Skin epidermis (tissue), 12 donors: ENCODE measurements around the gene LAMA2.
A peak's percentile ranks its signal among the peaks of the same experiment; 100 is the strongest.

Source experiments
- H3K27ac ChIP-seq, 21 experiments: fragments of 200-600 bp; sonication (generic) in 11 of 21; one replicate each; pipeline ENCODE4 v1.5.0; 2020; ENCODE audit warnings: mild to moderate bottlenecking in 3 of 21, inconsistent platforms in 2 of 21, moderate library complexity in 2 of 21
- H3K4me3 ChIP-seq, 7 experiments: fragments of 200-600 bp; sonication (generic) in 2 of 7; one replicate each; pipeline ENCODE4 v1.5.0; 2020; ENCODE audit warnings: inconsistent platforms in 2 of 7, mild to moderate bottlenecking in 2 of 7, moderate library complexity in 1 of 7

Gene LAMA2

GRCh38 chr6:129507059-129507807 lies 624.3 kb downstream of the LAMA2 start:
- H3K27ac ChIP-seq, result peak overlapping the region in 2 of 21 experiments; percentile 47 to 69
- H3K4me3 ChIP-seq, result no peak overlapping the region

- Histone ChIP-seq H3K27ac (peak overlapping the region in 1 of 21 experiments; percentile 69), H3K4me3 (no peak overlapping the region)
These were observed 624.9 kb downstream of the LAMA2 start for GRCh38 chr6:129507846-129508245.

- Histone ChIP-seq H3K27ac (peak overlapping the region in 1 of 21 experiments; percentile 2), H3K4me3 (no peak overlapping the region)
These were observed 625.7 kb downstream of the LAMA2 start for GRCh38 chr6:129508477-129509145.

GRCh38 chr6:129510950-129511349 lies 628.0 kb downstream of the LAMA2 start:
- Histone ChIP-seq H3K4me3 (no peak overlapping the region), H3K27ac (peak overlapping the region in 1 of 21 experiments; percentile 49)

DNA sequence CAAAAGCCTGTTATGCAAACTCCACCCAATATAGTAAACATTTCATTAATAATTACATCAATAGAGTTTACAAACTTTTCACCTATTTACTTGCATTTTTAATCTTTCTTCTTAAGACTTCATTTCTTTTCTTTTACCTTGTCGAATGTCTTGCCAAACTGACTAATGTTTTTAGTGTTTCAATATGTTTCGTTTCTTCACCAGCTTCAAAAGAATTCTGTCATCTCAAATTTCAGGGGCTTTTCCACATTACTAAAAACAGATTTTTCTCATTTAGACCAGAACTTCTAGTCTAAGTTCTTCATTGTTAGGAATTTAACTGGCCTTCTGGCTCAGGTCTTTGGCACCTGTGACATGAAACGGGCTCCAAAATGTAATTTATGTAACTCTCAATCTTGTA lies 630.5 kb downstream of the LAMA2 start:
- H3K27ac ChIP-seq, result no peak overlapping the region
- H3K4me3 ChIP-seq, result no peak overlapping the region

GRCh38 chr6:129515004-129515403 lies 632.1 kb downstream of the LAMA2 start:
- H3K27ac ChIP-seq, result no peak overlapping the region
- H3K4me3 ChIP-seq, result no peak overlapping the region

GRCh38 chr6:129516005-129516404 lies 633.1 kb downstream of the LAMA2 start:
- H3K27ac ChIP-seq, result no peak overlapping the region
- no peak overlapping the region for H3K4me3 ChIP-seq

- Histone ChIP-seq H3K4me3 (no peak overlapping the region), H3K27ac (no peak overlapping the region)
These were observed 633.8 kb downstream of the LAMA2 start for GRCh38 chr6:129516787-129517186.

- no peak overlapping the region for H3K4me3 ChIP-seq
These were observed 634.4 kb downstream of the LAMA2 start for GRCh38 chr6:129517288-129517687.

GRCh38 chr6:129519750-129520149 lies 636.8 kb downstream of the LAMA2 start:
- Histone ChIP-seq H3K4me3 (no peak overlapping the region), H3K27ac (no peak overlapping the region)

More at GRCh38 chr6:129517288-129517687, 634.4 kb downstream of the LAMA2 start:
- H3K27ac ChIP-seq, result peak overlapping the region in 1 of 21 experiments; percentile 26

DNA sequence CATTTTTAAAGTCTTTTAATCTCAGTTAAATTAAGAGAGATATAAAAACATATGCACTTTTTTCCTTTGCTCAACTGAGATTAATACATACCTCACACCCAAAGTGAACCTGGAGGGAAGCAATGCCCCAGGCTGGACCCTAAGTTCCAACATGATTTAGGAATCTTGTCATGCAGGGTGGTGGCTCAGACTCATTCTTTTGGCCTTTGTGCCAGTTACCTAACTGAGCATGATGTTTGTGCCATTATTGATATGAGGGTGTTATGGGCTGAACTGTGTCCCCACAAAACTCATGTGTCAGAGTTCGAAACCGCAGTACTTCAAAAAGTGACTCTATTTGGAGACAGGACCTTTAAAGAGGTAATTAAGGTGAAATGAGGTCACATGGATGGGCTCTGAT lies 639.0 kb downstream of the LAMA2 start:
- peak overlapping the region in 2 of 21 experiments; percentile 3 to 8 for H3K27ac ChIP-seq
- H3K4me3 ChIP-seq, result no peak overlapping the region

DNA sequence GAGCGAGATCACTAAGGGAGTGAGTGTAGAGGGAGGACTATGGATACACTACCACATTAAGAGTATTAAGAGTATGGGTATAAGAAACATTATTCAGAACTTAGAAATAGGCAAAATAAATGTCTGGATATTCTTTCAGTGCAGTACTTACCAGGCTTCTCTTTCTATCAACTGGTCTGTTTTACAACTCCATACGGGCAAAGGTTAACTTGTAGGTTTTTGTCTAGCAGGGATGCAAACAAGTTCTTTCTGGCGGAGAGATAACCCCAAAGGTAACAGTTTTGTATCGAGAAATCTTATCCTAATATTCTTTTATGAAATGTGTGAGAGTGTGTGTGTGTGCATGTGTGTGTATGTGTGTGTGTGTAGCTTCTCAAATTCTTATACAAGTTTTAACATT lies 640.9 kb downstream of the LAMA2 start:
- Histone ChIP-seq H3K4me3 (no peak overlapping the region), H3K27ac (no peak overlapping the region)

DNA sequence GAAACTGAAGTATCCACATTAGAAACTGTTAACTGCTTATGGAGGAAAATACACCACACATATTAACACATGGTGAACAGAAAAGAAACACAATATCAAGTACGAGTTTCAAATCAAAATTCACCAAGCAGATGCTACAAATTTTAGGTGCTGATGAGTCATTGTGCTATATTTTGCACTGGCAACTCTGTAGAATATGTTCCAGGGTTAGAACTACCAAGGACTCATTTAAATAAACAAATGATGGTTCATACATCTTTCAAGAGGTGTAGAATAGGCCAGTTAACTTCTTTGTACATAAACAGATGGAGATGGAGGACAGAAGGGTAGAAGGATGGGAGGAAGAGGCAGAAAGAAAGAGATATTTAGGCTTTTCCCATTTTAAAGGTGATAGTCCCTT lies 642.1 kb downstream of the LAMA2 start:
- Histone ChIP-seq H3K4me3 (no peak overlapping the region), H3K27ac (no peak overlapping the region)

DNA sequence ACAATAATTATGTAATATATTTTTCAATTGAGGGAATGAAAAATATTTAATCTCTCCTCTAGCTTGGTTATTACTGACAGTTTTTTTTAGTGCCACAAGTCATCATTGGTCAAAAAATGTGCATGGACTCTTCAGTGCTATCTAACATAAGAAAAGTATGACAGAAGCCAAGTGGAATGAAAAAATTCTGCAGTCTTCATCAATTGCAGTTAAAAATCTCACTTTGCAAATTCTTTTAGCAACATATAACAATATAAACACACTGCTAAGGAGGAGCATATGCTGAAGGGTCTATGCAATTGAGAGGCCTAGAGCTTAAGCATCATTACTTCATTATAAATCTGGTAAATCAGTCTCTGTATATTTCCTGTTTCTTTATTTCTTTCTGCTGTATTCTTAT lies 652.0 kb downstream of the LAMA2 start:
- Histone ChIP-seq H3K4me3 (no peak overlapping the region), H3K27ac (no peak overlapping the region)

DNA sequence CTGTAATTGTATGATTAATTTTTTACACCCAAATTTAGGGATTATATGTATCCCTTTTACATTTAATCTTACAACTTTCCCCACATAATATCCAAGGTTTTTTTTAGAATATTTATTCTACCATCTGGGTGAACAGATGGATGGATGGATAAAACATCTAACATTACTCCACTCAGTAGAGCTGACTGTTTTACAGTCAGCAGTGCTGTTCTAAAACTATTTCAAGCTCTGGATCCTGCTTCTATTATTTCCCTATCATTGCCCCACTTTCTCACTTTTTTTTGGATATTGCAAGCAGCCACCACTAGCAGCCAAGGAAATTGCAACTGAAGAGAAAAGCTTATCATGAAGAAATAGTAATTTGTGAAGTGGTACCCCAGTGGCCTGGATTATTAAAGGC lies 653.3 kb downstream of the LAMA2 start:
- no peak overlapping the region for H3K4me3 ChIP-seq
- H3K27ac ChIP-seq, result no peak overlapping the region

- no peak overlapping the region for H3K4me3 ChIP-seq
- no peak overlapping the region for H3K27ac ChIP-seq
These were observed 656.1 kb downstream of the LAMA2 start for GRCh38 chr6:129539032-129539431.

DNA sequence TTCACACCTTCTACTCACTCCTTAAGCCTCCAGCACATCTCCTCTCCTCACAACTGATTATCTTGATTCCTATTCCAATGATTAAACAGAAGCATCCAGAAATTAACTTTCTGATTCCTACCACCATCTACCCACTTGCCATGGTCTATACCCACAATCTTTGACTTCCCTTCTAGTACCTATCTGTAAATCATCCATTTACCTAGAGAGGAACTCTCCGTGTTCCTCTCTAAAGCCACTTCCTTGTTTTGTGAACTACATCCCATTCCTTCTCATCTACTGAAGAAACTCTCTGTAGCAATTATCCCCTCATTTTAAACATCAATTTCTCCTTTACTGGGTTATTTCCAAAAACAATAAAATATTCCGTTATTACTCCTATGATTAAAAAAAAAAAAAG lies 659.8 kb downstream of the LAMA2 start:
- Histone ChIP-seq H3K4me3 (no peak overlapping the region), H3K27ac (no peak overlapping the region)

DNA sequence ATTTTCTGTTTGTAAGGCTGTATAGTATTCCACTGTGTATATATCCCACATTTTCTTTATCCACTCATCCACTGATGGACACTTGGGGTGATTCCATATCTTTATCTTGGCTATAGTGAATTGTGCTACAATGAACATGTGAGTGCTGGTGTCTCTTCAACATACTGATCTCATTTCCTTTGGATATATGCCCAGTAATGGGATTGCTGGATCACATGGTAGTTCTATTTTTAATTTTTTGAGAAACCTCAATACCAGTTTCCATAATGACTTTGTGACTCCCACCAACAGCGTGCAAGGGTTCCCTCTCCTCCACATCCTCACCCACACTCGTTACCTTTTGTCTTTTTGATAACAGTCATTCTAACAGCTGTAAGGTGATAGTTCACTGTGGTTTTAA lies 661.0 kb downstream of the LAMA2 start:
- H3K4me3 ChIP-seq, result no peak overlapping the region
- H3K27ac ChIP-seq, result no peak overlapping the region

GRCh38 chr6:129544892-129545612 lies 662.1 kb downstream of the LAMA2 start:
- Histone ChIP-seq H3K27ac (no peak overlapping the region), H3K4me3 (no peak overlapping the region)

DNA sequence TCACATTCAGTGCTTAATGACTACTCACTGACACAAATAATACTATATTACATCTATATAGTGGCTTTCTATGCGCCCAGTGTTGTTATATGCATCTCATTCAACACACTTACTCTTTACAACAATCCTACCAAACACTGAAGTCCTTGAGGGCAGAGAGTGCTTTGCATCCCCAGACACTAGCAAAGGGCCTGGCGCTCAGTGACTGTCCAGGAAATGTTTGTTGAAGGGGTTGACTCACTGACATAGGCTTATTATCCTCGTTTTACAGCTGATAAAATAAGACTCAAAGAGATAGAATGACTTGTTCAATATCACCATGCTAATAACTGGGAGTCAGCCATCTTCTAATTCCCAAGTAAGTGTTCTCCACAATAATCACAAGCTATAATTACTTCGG lies 663.8 kb downstream of the LAMA2 start:
- Histone ChIP-seq H3K27ac (no peak overlapping the region), H3K4me3 (no peak overlapping the region)

DNA sequence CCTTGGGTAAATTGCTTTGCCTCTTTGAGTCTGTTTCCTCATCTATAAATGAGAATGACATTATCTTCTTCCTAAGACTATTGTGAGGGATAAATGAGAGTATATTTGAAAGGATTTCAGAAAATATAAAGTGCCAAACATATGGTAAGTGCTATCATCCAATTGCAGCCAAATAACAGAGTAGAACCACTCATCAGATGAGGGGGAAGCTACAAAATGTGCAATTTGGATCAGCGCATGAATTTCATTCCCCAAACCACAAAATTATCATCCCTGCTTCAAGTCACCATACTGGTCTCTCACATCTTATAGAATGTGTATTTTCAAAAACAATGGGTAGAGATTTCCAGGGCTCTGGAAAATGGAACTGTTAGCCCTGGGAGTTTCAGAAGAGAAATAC lies 668.5 kb downstream of the LAMA2 start:
- Histone ChIP-seq H3K27ac (no peak overlapping the region), H3K4me3 (no peak overlapping the region)
